Skeletal muscle tissue (tissue), 4 donors: Measurements from ENCODE around the gene MTCH1. TPM values are rescaled to one million over a fixed set of nuclear protein-coding genes. Genes with fewer than 3 reads are reported as not detected.

ENCODE experiments used
- H3K27ac ChIP-seq: one replicate; pipeline ENCODE4 v1.7.0; 2013; ENCODE audit warnings: mild to moderate bottlenecking, low read depth, low read length, inconsistent platforms
- H3K27me3 ChIP-seq, 3 donors: one replicate each; pipeline ENCODE4 v1.7.0; 2013; ENCODE audit warnings: low read length in 3 of 3; ENCODE audit not compliant: control insufficient read depth in 3 of 3, insufficient read depth in 3 of 3
- H3K36me3 ChIP-seq, 3 donors: one replicate each; pipeline ENCODE4 v1.7.0; 2013; ENCODE audit warnings: low read length in 3 of 3; ENCODE audit not compliant: control insufficient read depth in 3 of 3, insufficient read depth in 3 of 3
- H3K4me1 ChIP-seq, 3 donors: one replicate each; pipeline ENCODE4 v1.7.0; 2013; ENCODE audit warnings: low read length in 3 of 3, mild to moderate bottlenecking in 3 of 3; ENCODE audit not compliant: control insufficient read depth in 3 of 3, insufficient read depth in 3 of 3
- H3K4me3 ChIP-seq, 3 donors: one replicate each; pipeline ENCODE4 v1.7.0; 2013; ENCODE audit warnings: low read length in 3 of 3
- H3K9ac ChIP-seq, 3 donors: one replicate each; pipeline ENCODE4 v1.7.0; 2013; ENCODE audit warnings: low read length in 3 of 3, mild to moderate bottlenecking in 3 of 3, moderate library complexity in 2 of 3, low read depth in 1 of 3
- H3K9me3 ChIP-seq, 3 donors: one replicate each; pipeline ENCODE4 v1.7.0; 2013; ENCODE audit warnings: low read length in 3 of 3; ENCODE audit not compliant: control insufficient read depth in 3 of 3
- total RNA-seq: library from RNA; depleted of rRNA; stranded (reverse); fragments of >200 nt; gene quantifications from one replicate; pipeline ENCODE4 v1.2.3, GENCODE V29; 2014
- donor health status: Osteomylitis.

Gene MTCH1
- total RNA-seq, 1 donor from 2014 or later: 116 TPM

DNA sequence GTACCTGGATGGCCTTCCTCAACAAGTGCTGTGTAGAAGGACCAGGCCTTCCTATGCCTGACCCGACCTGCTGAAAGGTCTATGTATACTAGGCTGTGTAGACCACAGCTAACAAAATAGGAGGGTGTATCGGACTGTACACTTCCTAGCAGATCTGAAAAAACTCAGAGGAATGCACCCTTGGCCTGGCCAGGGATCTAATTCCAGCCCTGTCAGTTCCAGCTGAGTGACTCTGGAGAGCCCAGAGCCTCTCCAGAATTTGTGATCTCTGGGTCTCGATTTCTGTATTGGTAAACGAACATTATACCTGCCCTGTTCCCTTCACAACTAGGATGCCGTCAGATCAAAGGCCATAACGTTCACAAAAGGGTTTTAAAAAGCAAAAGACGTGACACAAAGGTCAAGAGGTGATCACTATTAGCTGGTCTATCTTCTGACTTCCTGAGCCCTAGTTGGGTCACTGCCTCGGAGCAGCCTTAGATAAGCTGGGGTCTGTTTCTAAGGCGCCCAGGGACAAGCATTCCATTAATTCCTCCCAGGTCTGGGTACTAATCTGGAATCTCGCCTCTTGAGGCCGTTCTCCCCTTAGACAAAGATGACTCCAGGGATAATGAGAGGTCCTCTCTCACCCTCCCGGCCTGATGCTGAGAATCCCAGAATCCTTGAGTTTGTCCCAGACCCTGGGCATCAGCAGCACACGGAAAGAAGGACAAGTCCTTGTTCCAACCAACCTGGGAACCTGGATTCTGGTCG lies 13.9 kb downstream of the MTCH1 start:
- Histone ChIP-seq H3K27me3 (no peaks in the 10 kb centered on the region), H3K9ac (no peak overlapping the region), H3K4me1 (peaks cover 4 to 23% (median 12%) of the 10 kb centered on the region in 3 donors)

DNA sequence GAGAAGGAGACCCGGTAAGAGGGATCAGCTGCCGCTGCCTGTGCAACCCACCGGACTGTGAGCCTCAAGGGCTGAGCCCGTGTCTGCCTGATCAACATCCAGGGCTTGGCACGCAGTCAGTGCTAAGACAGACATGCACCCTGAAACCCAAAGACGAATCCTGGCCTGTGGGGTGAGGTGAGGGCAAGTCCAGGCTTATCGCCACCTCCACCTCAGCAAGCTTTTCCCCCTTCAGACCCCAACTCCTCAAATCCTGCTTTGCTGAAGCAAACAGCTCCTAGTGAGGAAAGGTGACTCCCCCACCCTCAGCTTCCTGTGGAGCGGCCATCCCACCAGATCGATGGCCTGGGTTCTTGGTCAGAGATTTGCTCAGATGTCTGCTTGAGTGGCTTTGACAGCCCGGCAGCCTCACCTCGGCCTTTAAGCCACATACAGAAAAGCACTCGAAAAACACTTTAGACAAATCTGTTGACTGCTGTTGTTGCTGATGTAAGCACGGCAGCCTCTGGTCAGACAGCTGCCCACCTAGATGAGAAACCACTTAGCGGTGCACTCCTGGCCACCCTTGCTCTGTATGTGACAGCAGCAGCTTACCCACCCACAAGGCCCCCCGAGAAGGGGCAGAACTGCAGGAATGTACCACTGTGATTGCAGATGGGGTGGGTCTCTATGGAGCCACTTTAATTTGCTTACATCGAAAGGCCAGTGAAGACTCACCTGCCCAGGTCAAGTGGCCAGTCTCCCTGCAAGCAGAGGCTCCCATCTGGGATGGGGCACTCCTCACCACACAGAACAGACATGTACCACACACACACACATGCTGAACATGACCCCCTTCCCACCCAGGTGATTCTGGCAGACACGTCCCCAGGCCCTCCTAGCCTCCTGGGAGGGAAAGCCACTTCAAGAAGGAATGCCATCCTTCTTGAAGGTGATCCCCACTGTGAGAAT lies 14.8 kb downstream of the MTCH1 start:
- no peaks in the 10 kb centered on the region for H3K9me3 ChIP-seq
- peaks cover 4 to 26% (median 14%) of the 10 kb centered on the region in 3 donors for H3K4me1 ChIP-seq
- H3K27me3 ChIP-seq: no peaks in the 10 kb centered on the region
- no peak overlapping the region for H3K9ac ChIP-seq
- no peak overlapping the region for H3K4me3 ChIP-seq
- no peak overlapping the region for H3K27ac ChIP-seq
- peaks cover 81 to 89% (median 83%) of the 10 kb centered on the region in 3 donors for H3K36me3 ChIP-seq

More for the DNA sequence above, 13.9 kb downstream of the MTCH1 start:
- Histone ChIP-seq H3K36me3 (peaks cover 90 to 98% (median 93%) of the 10 kb centered on the region in 3 donors), H3K4me3 (no peak overlapping the region), H3K27ac (no peak overlapping the region), H3K9me3 (no peaks in the 10 kb centered on the region)

DNA sequence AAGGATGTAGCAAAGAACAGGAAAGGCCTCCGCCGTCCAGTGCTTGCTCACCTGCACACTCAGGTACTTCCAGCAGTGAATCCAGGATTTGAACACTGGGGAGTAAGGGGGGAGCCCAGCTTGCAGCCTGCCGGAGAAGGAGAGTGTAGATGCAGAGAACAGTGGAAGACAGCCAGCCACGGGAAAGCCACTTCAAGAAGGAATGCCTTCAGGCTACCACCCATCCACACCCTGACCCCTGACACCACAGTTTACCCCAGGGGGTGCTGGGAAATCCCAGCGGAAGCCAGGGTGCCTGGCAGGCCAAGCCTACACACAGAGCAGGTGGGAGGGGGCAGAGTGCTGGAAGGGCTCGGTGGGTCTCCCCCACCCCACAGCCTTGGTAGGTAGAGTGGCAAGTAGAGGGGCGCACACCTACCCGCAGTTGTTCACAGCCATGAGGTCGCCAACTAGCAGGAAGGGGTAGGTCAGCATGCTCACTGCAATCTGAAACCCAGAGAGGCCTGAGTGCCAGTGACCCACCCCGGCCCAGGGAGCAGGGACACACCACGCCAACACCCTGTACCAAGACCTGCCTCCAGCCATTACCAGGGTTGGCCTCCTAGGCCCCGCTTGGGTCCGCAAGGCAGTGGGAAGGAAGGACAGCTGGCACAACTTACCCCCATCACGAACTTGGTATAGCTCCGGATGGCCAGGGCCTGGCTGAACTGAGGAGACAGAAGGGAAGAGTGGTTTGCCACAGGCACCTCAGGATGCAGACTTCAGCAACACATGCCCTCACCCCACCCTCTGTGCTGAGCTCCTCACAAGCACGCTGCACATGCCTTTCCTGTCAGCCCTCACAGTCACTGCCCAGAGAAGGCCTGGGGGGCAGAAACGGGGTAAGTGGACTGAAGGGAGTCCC lies 15.8 kb downstream of the MTCH1 start:
- Histone ChIP-seq H3K4me1 (peaks cover 4 to 26% (median 9%) of the 10 kb centered on the region in 3 donors), H3K27me3 (no peaks in the 10 kb centered on the region), H3K27ac (no peak overlapping the region), H3K36me3 (peaks cover 74 to 81% (median 74%) of the 10 kb centered on the region in 3 donors), H3K9me3 (no peaks in the 10 kb centered on the region), H3K9ac (no peak overlapping the region), H3K4me3 (no peak overlapping the region)

DNA sequence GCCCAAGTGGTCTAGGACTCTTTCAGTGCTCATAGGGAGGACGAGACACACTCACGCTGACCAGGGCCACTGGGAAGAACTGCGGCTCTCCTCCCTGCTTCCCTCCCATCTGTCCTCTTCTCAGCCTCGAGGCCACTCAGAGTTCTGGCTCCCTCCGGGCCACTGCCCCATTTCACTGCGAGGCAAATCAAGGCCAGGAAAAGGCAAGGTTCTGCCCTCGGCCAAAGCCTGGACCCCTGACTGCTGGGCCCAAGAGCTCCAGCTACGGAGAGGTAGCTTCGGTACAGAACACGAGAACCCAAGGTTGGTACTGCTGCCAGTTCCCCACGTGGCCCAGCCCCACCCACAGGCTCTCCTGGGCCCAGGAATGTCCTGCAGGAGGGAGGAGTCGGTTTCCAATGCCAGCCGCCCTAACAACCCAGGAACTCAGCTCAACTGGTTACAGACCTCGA lies 16.7 kb downstream of the MTCH1 start:
- Histone ChIP-seq H3K36me3 (peaks cover 64 to 72% (median 64%) of the 10 kb centered on the region in 3 donors), H3K4me1 (peaks cover 4 to 26% (median 9%) of the 10 kb centered on the region in 3 donors), H3K27ac (no peak overlapping the region)

GRCh38 chr6:36968266-36968977 lies 17.6 kb downstream of the MTCH1 start:
- Histone ChIP-seq H3K9me3 (no peaks in the 10 kb centered on the region), H3K9ac (peak overlapping the region in 1 of 3 donors; percentile 25), H3K4me3 (no peak overlapping the region), H3K27me3 (no peaks in the 10 kb centered on the region), H3K27ac (no peak overlapping the region), H3K4me1 (peaks cover 7 to 29% (median 7%) of the 10 kb centered on the region in 3 donors), H3K36me3 (peaks cover 56 to 63% (median 58%) of the 10 kb centered on the region in 3 donors)

More for the DNA sequence above, 16.7 kb downstream of the MTCH1 start:
- Histone ChIP-seq H3K9ac (no peak overlapping the region), H3K4me3 (no peak overlapping the region), H3K9me3 (no peaks in the 10 kb centered on the region), H3K27me3 (no peaks in the 10 kb centered on the region)

DNA sequence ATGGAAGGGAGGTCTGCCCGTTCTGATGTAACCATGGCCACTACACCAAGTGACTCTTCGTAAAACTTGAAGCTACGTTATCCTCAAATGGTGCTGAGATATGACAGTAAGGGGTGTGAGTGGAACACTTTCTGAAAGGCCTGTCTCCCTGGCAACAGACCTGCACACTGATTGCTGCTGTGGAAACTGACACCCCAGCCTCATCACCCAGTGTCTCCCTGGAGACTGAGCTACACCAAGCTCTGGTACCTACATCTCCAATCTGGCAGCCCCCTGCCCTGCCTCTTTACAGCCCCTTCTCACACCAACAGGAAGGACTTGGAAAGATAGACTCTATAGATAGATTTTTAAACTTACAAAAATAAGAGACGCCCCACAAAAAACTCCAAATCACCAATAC lies 18.2 kb downstream of the MTCH1 start:
- peaks cover 50 to 57% (median 51%) of the 10 kb centered on the region in 3 donors for H3K36me3 ChIP-seq
- H3K9ac ChIP-seq: peak overlapping the region in 2 of 3 donors; percentile 12 to 57
- no peak overlapping the region for H3K4me3 ChIP-seq
- no peaks in the 10 kb centered on the region for H3K9me3 ChIP-seq
- no peak overlapping the region for H3K27ac ChIP-seq
- H3K27me3 ChIP-seq: no peaks in the 10 kb centered on the region
- peaks cover 7 to 30% (median 9%) of the 10 kb centered on the region in 3 donors for H3K4me1 ChIP-seq

- no peak overlapping the region for H3K27ac ChIP-seq
- peak overlapping the region in 2 of 3 donors; percentile 57 to 66 for H3K9ac ChIP-seq
- H3K36me3 ChIP-seq: peaks cover 45 to 53% (median 46%) of the 10 kb centered on the region in 3 donors
- no peaks in the 10 kb centered on the region for H3K9me3 ChIP-seq
- no peak overlapping the region for H3K4me3 ChIP-seq
- peaks cover 7 to 30% (median 9%) of the 10 kb centered on the region in 3 donors for H3K4me1 ChIP-seq
- no peaks in the 10 kb centered on the region for H3K27me3 ChIP-seq
Measured at GRCh38 chr6:36967301-36967700, 18.7 kb downstream of the MTCH1 start.

DNA sequence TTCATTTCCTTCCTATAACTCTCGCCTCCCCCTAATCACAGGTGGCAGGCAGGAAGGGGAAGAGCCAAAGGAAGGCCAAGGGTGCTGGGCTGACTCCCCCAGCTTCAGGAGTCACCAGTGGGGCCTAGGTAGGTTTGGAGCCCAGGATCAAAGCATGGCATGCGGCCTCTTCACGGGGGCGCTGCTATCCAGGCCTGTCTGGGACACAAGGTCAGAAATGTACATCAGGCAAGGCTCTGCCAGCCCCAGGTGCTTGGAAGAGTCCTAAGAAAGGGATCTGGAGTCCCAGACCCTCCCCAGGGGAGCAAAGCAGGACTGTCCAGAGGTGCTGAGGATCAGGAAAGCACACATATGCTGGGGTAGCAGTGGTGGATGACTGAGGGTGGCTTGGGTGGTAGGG lies 21.1 kb downstream of the MTCH1 start:
- peaks cover 7 to 28% (median 9%) of the 10 kb centered on the region in 3 donors for H3K4me1 ChIP-seq
- H3K4me3 ChIP-seq: no peak overlapping the region
- H3K27me3 ChIP-seq: no peaks in the 10 kb centered on the region
- no peak overlapping the region for H3K27ac ChIP-seq
- H3K9me3 ChIP-seq: no peaks in the 10 kb centered on the region
- H3K9ac ChIP-seq: no peak overlapping the region
- H3K36me3 ChIP-seq: peaks cover 22 to 29% (median 25%) of the 10 kb centered on the region in 3 donors
